Coronary artery (tissue), 2 donors: ENCODE results near the gene ARPC2.

Experiments used
- DNase-seq: peaks from one replicate; pipeline ENCODE4 v3.0.0-alpha.2; 2017; ENCODE audit warnings: low spot score
- H3K27ac ChIP-seq, 2 donors: fragments of 200-600 bp; sonication (generic); one replicate each; pipeline ENCODE4 v1.5.1; 2016 to 2019
- H3K4me3 ChIP-seq: fragments of 200-600 bp; sonication (generic); 2 replicates; pipeline ENCODE4 v1.5.1; 2016; ENCODE audit warnings: mild to moderate bottlenecking, moderate library complexity
- TF ChIP-seq, protein P1 (sequence below): fragments of 200-600 bp; sonication (generic); IDR thresholded peaks from one replicate; pipeline ENCODE4 v1.5.1; 2019; ENCODE audit warnings: antibody characterized with exemption

The ARPC2 gene

DNA sequence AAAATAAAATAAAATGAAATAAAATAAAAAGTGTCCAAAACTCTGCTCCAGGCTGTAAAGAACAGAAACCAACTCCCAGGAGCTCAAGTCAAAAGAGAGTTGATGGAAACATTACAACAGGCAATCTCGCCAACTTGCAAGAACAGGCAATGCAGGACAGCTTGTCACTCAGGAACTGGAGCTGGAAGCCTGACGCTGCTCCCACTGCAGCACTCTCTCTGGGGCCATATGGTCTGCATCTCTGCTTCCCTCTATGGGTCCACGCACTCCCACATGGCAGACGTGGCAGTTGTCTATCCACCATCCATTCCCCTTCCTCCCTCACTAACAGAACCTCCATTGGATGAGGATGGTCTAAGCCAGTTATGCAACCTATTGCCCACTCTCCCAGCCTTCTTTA, 23.3 kb upstream of the ARPC2 start:
- DNase-seq: no peak
- Histone ChIP-seq H3K27ac (no peak overlapping the region), H3K4me3 (no peak overlapping the region)
- TF ChIP-seq, protein P1, sequence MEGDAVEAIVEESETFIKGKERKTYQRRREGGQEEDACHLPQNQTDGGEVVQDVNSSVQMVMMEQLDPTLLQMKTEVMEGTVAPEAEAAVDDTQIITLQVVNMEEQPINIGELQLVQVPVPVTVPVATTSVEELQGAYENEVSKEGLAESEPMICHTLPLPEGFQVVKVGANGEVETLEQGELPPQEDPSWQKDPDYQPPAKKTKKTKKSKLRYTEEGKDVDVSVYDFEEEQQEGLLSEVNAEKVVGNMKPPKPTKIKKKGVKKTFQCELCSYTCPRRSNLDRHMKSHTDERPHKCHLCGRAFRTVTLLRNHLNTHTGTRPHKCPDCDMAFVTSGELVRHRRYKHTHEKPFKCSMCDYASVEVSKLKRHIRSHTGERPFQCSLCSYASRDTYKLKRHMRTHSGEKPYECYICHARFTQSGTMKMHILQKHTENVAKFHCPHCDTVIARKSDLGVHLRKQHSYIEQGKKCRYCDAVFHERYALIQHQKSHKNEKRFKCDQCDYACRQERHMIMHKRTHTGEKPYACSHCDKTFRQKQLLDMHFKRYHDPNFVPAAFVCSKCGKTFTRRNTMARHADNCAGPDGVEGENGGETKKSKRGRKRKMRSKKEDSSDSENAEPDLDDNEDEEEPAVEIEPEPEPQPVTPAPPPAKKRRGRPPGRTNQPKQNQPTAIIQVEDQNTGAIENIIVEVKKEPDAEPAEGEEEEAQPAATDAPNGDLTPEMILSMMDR: no peak

- Histone ChIP-seq H3K4me3 (no peak overlapping the region), H3K27ac (no peak overlapping the region)
- TF ChIP-seq, protein P1: no peak
- no peak for DNase-seq
Measured at GRCh38 chr2:218194880-218195279, 22.1 kb upstream of the ARPC2 start.

- TF ChIP-seq, protein P1: no peak
- Histone ChIP-seq H3K4me3 (no peak overlapping the region), H3K27ac (no peak overlapping the region)
- no peak for DNase-seq
Measured at GRCh38 chr2:218196974-218197373, 20.0 kb upstream of the ARPC2 start.

DNA sequence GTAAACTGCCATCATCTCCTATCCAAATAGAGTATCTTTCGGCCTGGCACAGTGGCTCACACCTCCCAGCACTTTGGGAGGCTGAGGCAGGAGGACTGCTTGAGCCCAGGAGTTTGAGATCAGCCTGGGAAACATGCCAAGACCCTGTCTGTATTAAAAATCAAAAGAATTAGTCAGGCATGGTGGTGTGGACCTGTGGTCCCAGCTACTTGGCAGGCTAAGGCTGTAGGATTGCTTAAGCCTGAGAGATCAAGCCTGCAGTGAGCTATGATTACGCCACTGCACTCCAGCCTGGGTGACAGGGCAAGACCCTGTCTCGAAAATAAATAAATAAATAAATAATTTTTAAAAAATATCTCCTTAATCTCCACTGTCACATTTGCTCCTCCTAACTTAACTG, 14.7 kb upstream of the ARPC2 start:
- Histone ChIP-seq H3K27ac (no peak overlapping the region), H3K4me3 (no peak overlapping the region)
- TF ChIP-seq, protein P1: no peak
- no peak for DNase-seq

DNA sequence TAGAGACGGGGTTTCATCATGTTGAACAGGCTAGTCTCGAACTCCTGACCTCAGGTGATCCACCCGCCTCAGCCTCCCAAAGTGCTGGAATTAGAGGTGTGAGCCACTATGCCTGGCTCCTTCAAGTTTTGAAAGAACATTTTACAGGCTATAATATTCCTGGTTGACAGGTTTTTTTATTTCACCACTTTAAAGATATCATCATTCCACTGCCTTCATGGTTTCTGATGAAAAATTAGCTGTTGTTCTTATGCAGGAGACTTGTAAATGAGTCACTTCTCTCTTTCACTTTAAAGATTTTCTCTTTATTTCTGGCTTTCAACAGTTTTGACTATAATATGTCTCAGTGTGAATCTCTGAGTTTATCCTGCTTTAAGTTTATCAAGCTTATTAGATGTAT, 7.9 kb upstream of the ARPC2 start:
- TF ChIP-seq, protein P1: no peak

GRCh38 chr2:218214116-218214515, 2.9 kb upstream of the ARPC2 start:
- H3K4me3 ChIP-seq: no peak overlapping the region
- TF ChIP-seq, protein P1: no peak
- no peak overlapping the region for H3K27ac ChIP-seq
- DNase-seq: no peak

More for the DNA sequence above, 7.9 kb upstream of the ARPC2 start:
- H3K4me3 ChIP-seq: no peak overlapping the region
- H3K27ac ChIP-seq: no peak overlapping the region
- DNase-seq: no peak

DNA sequence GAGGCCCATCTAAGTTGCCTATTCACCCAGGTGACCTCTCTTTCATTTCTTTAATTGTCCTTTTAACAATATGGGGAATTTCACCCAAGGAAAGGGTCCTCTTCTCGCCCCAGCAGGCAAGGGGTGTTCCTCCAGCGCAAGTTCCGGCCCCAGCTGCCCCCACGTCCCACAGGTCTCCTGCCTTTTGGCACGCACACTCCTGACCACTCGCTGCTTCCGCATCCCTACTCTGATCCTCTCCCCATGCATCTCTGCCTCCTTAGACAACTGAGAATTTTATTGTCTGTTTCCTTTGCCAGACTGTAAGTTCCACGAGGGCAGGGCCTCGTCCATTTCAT, 684 bp upstream of the ARPC2 start:
- Histone ChIP-seq H3K27ac (peak overlapping the region; percentile 95), H3K4me3 (peak overlapping the region; percentile 94)
- no peak for DNase-seq
- TF ChIP-seq, protein P1: no peak
